Breast epithelium (tissue), 3 donors: ENCODE results near the gene DAPK1.

ENCODE experiments used
- POLR2A ChIP-seq: fragments of 450-650 bp; IDR thresholded peaks from one replicate; pipeline ENCODE4 v1.6.1; 2016; ENCODE audit warnings: antibody characterized with exemption, mild to moderate bottlenecking, moderate library complexity
- POLR2AphosphoS5 ChIP-seq, 3 donors: sonication (generic); formaldehyde crosslinking; IDR thresholded peaks; one replicate each; pipeline ENCODE4 v1.6.1; 2017; ENCODE audit warnings: antibody characterized with exemption in 3 of 3
- TF ChIP-seq, protein P1 (sequence below), 3 donors: fragments of 450-650 bp; IDR thresholded peaks; one replicate each; pipeline ENCODE4 v1.5.1; 2016 to 2017; ENCODE audit warnings: antibody characterized with exemption in 3 of 3, mild to moderate bottlenecking in 3 of 3, moderate library complexity in 3 of 3

DNA sequence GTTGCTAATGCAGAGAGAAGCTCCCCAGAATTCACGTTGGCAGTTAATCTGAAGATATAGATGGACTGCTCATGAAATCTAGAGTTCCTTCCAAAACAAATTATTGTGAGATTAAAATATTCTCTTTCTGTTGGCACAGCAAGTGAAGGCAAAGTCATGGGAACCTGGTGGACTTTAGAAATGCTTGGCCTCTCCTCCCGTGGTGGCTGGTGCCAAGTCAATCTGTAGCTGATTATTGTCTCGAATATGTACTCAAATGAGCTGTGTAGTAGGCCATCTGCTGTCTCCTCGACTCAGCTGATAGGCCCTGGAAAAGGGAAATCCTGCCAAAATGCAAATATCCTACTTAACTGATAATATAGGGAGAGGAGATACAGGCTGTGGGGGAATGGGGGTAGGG lies 69.3 kb downstream of the DAPK1 start:
- TF ChIP-seq POLR2A (no peak), POLR2AphosphoS5 (IDR thresholded peaks at IDR 0.05) (no peak)
- TF ChIP-seq, protein P1, sequence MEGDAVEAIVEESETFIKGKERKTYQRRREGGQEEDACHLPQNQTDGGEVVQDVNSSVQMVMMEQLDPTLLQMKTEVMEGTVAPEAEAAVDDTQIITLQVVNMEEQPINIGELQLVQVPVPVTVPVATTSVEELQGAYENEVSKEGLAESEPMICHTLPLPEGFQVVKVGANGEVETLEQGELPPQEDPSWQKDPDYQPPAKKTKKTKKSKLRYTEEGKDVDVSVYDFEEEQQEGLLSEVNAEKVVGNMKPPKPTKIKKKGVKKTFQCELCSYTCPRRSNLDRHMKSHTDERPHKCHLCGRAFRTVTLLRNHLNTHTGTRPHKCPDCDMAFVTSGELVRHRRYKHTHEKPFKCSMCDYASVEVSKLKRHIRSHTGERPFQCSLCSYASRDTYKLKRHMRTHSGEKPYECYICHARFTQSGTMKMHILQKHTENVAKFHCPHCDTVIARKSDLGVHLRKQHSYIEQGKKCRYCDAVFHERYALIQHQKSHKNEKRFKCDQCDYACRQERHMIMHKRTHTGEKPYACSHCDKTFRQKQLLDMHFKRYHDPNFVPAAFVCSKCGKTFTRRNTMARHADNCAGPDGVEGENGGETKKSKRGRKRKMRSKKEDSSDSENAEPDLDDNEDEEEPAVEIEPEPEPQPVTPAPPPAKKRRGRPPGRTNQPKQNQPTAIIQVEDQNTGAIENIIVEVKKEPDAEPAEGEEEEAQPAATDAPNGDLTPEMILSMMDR (IDR thresholded peaks at IDR 0.05) = no peak
